HCT116 (cell line): ENCODE measurements around the gene USP7. TPM values are rescaled to one million over a fixed set of nuclear protein-coding genes. Genes with fewer than 3 reads are reported as not detected.
A peak's percentile ranks its signal among the peaks of the same experiment; 100 is the strongest.

Source experiments
- ATAC-seq: fragments of 200-7000 bp; cut with Tn5 transposase; 2 replicates; pipeline ENCODE4 v1.9.1; 2020; ENCODE audit warnings: mild to moderate bottlenecking, moderate library complexity
- BruUV-seq: library from RNA; stranded (reverse); fragments of 400-500 nt; replicated peaks from 2 replicates; lab custom pipeline; 2021; lab: Mats Ljungman, UMichigan
- CTCF ChIA-PET: fragments of 300-600 bp; sonication (Branson Sonifier 250); formaldehyde crosslinking; loops from one replicate; lab custom pipeline; 2021; ENCODE audit warnings: antibody characterized with exemption; lab: Charles Lee
- POLR2A ChIA-PET: fragments of 300-600, 350-600 bp; sonication (Branson Sonifier 250); formaldehyde crosslinking; loops from one replicate; lab custom pipeline; 2021; ENCODE audit warnings: antibody characterized with exemption; lab: Charles Lee
- RAD21 ChIA-PET, 2 experiments: fragments of 300-600 bp; sonication (Branson Sonifier 250); formaldehyde crosslinking; loops; one replicate each; lab custom pipeline; 2023; ENCODE audit warnings: low total read pairs in 2 of 2; ENCODE audit not compliant: uncharacterized antibody in 2 of 2, unreplicated experiment in 2 of 2, low non-redundant PET in 1 of 2; lab: Charles Lee
- DNase-seq: peaks from one replicate; pipeline ENCODE4 v3.0.0-alpha.2; 2010; ENCODE audit warnings: low read depth, low spot score
- H2AFZ ChIP-seq: fragments of 200-600 bp; shearing (Covaris generic), sonication (generic); 2 replicates; pipeline ENCODE4 v1.6.1; 2017; ENCODE audit warnings: low read depth, mixed run types, mixed read lengths, antibody characterized with exemption, low read length; ENCODE audit not compliant: poor library complexity, severe bottlenecking
- H3K27ac ChIP-seq: 2 replicates; pipeline ENCODE4 v1.5.1; 2012; ENCODE audit warnings: low read depth, low read length
- H3K27me3 ChIP-seq: fragments of 200-600 bp; sonication (generic); 2 replicates; pipeline ENCODE4 v1.6.1; 2016; ENCODE audit warnings: mixed run types, low read length, mixed read lengths; ENCODE audit not compliant: insufficient read depth
- H3K36me3 ChIP-seq, 2 experiments: fragments of 200-500 bp in 1 of 2; fragments of 200-600 bp in 1 of 2; sonication (Bioruptor generic) in 1 of 2; sonication (generic) in 1 of 2; 2 replicates each; pipeline versions ENCODE4 v1.5.1 to v1.6.1; 2014 to 2016; ENCODE audit warnings: low read length in 2 of 2, inconsistent platforms in 1 of 2, mixed read lengths in 1 of 2, mixed run types in 1 of 2; ENCODE audit not compliant: insufficient read depth in 2 of 2, control insufficient read depth in 1 of 2
- H3K4me1 ChIP-seq, 2 experiments: fragments of 200-600 bp in 1 of 2; sonication (generic) in 1 of 2; 2 replicates each; pipeline versions ENCODE4 v1.5.1 to v1.6.1; 2012 to 2017; ENCODE audit warnings: low read length in 2 of 2, inconsistent platforms in 1 of 2, mild to moderate bottlenecking in 1 of 2, mixed read lengths in 1 of 2, mixed run types in 1 of 2, moderate library complexity in 1 of 2; ENCODE audit not compliant: insufficient read depth in 2 of 2, control insufficient read depth in 1 of 2
- H3K4me2 ChIP-seq: fragments of 200-600 bp; sonication (generic); 2 replicates; pipeline ENCODE4 v1.6.1; 2017; ENCODE audit warnings: mixed run types, low read length, mixed read lengths
- H3K4me3 ChIP-seq, 2 experiments: fragments of 200-600 bp in 1 of 2; sonication (generic) in 1 of 2; replicated peaks in 1 of 2; 2 replicates each; pipeline ENCODE4 v1.5.1; 2011 to 2016; ENCODE audit warnings: low read length in 2 of 2, control low read depth in 1 of 2, low read depth in 1 of 2, mild to moderate bottlenecking in 1 of 2, mixed read lengths in 1 of 2, mixed run types in 1 of 2
- H3K79me2 ChIP-seq: fragments of 200-600 bp; sonication (generic); 2 replicates; pipeline ENCODE4 v1.6.1; 2017; ENCODE audit warnings: mild to moderate bottlenecking, mixed run types, low read length, moderate library complexity, mixed read lengths; ENCODE audit not compliant: insufficient read depth
- H3K9ac ChIP-seq: fragments of 200-600 bp; sonication (generic); 2 replicates; pipeline ENCODE4 v1.6.1; 2016; ENCODE audit warnings: low read length, mixed read lengths
- H3K9me2 ChIP-seq: fragments of 200-600 bp; sonication (generic), shearing (Covaris generic); 2 replicates; pipeline ENCODE4 v1.6.1; 2017; ENCODE audit warnings: mixed run types, mild to moderate bottlenecking, moderate library complexity; ENCODE audit not compliant: insufficient read depth
- H3K9me3 ChIP-seq, 2 experiments: fragments of 200-500 bp in 1 of 2; fragments of 200-600 bp in 1 of 2; sonication (Bioruptor generic) in 1 of 2; sonication (generic) in 1 of 2; 2 replicates each; pipeline ENCODE4 v1.6.1; 2014 to 2017; ENCODE audit warnings: low read length in 2 of 2, mixed read lengths in 2 of 2, inconsistent platforms in 1 of 2, low read depth in 1 of 2, mild to moderate bottlenecking in 1 of 2, mixed run types in 1 of 2, moderate library complexity in 1 of 2; ENCODE audit not compliant: control insufficient read depth in 1 of 2, insufficient read depth in 1 of 2
- H4K20me1 ChIP-seq: fragments of 200-600 bp; sonication (generic), shearing (Covaris generic); 2 replicates; pipeline ENCODE4 v1.6.1; 2017; ENCODE audit warnings: mixed run types, mild to moderate bottlenecking, moderate library complexity; ENCODE audit not compliant: insufficient read depth
- POLR2AphosphoS5 ChIP-seq: IDR thresholded peaks from 2 replicates; pipeline ENCODE4 v1.6.1; 2011; ENCODE audit warnings: mild to moderate bottlenecking, low read depth, low read length, moderate library complexity
- YY1 ChIP-seq: IDR thresholded peaks from 2 replicates; pipeline ENCODE4 v1.6.1; 2011; ENCODE audit warnings: low read length, low read depth, moderate library complexity, mild to moderate bottlenecking; ENCODE audit not compliant: insufficient replicate concordance; ENCODE audit errors: extremely low read depth
- ZNF274 ChIP-seq: fragments of 200-500 bp; sonication (Bioruptor generic); IDR thresholded peaks from 2 replicates; pipeline ENCODE4 v1.6.1; 2014; ENCODE audit warnings: mild to moderate bottlenecking, low read depth, low read length, inconsistent platforms
- intact Hi-C: fragments of 100-400 bp; cut with micrococcal nuclease; formaldehyde crosslinking; loops from 2 replicates; pipeline ENCODE4 v1.10.0; 2022
- total RNA-seq: library from RNA; stranded (reverse); gene quantifications from one replicate; pipeline ENCODE4 v1.2.1, GENCODE V29; 2021; ENCODE audit not compliant: unreplicated experiment

The USP7 gene
- total RNA-seq, 1 experiment from 2014 or later = 154 TPM

GRCh38 chr16:8850279-8850885 is 113.3 kb downstream of the USP7 start:
- peaks cover 23 to 47% of the 10 kb centered on the region in 2 experiments; a peak in 3 of 4 replicates for H3K36me3 ChIP-seq
- no peak overlapping the region; the same call in 1 of the 2 replicates for H3K27ac ChIP-seq
- no peaks in the 10 kb centered on the region for H3K27me3 ChIP-seq
- RAD21 ChIA-PET = interaction anchor here in 1 of 2 experiments (0.6 kb wide), 1 partner anchor 190 kb away, joined by 4 read pairs; no protein-coding TSS in a partner anchor
- no peak for DNase-seq
- H3K9me2 ChIP-seq = no peaks in the 10 kb centered on the region
- intact Hi-C loops = no loop called here
- H2AFZ ChIP-seq = no peak overlapping the region
- H4K20me1 ChIP-seq = no peaks in the 10 kb centered on the region
- H3K9me3 ChIP-seq = no peaks in the 10 kb centered on the region
- ATAC-seq = 0 out of 2 replicates have a peak, but pooled peaks have one; percentile 7
- H3K4me3 ChIP-seq = no peak overlapping the region
- POLR2A ChIA-PET = interaction anchor here (0.6 kb wide), 1 partner anchor 18 kb away, joined by 3 read pairs; the partner anchor contains the start of gene CARHSP1
- 0 out of 2 replicates have a peak, but pooled peaks have one; percentile 30 for TF ChIP-seq POLR2AphosphoS5
- no peak for TF ChIP-seq YY1
- peaks cover 23% of the 10 kb centered on the region for H3K79me2 ChIP-seq
- BruUV-seq = no TSS peak
- no peak overlapping the region for H3K9ac ChIP-seq
- CTCF ChIA-PET = no interaction called here
- H3K4me2 ChIP-seq = no peak overlapping the region
- H3K4me1 ChIP-seq = no peaks in the 10 kb centered on the region; a peak in 1 of 4 replicates

GRCh38 chr16:8849411-8850011 is 114.2 kb downstream of the USP7 start:
- no peak overlapping the region for H3K4me3 ChIP-seq
- no peaks in the 10 kb centered on the region for H4K20me1 ChIP-seq
- H3K4me2 ChIP-seq = no peak overlapping the region
- no peak for DNase-seq
- no peaks in the 10 kb centered on the region; a peak in 1 of 4 replicates for H3K4me1 ChIP-seq
- no peak overlapping the region for H2AFZ ChIP-seq
- no peaks in the 10 kb centered on the region for H3K9me2 ChIP-seq
- ATAC-seq = no peak
- RAD21 ChIA-PET = no interaction called here
- CTCF ChIA-PET = no interaction called here
- no peak for TF ChIP-seq ZNF274
- TF ChIP-seq, all 23 proteins: peak for 0
- H3K27ac ChIP-seq = no peak overlapping the region
- no peaks in the 10 kb centered on the region for H3K27me3 ChIP-seq
- H3K9ac ChIP-seq = no peak overlapping the region
- no TSS peak for BruUV-seq
- H3K36me3 ChIP-seq = peaks cover 14 to 40% of the 10 kb centered on the region in 2 experiments; a peak in 3 of 4 replicates
- intact Hi-C loops = no loop called here
- H3K79me2 ChIP-seq = peaks cover 28% of the 10 kb centered on the region
- POLR2A ChIA-PET = no interaction called here
- H3K9me3 ChIP-seq = no peaks in the 10 kb centered on the region
